ENCODE results near the gene BMS1. TPM values are rescaled to one million over a fixed set of nuclear protein-coding genes. Genes with fewer than 3 reads are reported as not detected.
A peak's percentile ranks its signal among the peaks of the same experiment; 100 is the strongest.

The BMS1 gene
- total and polyA plus RNA-seq, 2 of the 13 experiments (the other 11 are each of a cell fraction or from before 2014, with no cell fraction given): 3.9 to 25.2 TPM

GRCh38 chr10:42782446-42783180, at the start of gene BMS1 (continued):
- no peak for TF ChIP-seq KIAA2018 (CRISPR knock-in tag; IDR thresholded peaks at IDR 0.05; ENCODE audit: borderline replicate concordance)
- TF ChIP-seq ZNF768 (CRISPR knock-in tag; IDR thresholded peaks at IDR 0.05): peak; percentile 85
- 0 out of 2 replicates have a peak, but pooled peaks have one; percentile 24 for TF ChIP-seq ZBTB8A (CRISPR knock-in tag; IDR thresholded peaks at IDR 0.05; ENCODE audit: borderline replicate concordance, low read depth)
- peak; percentile 94 for TF ChIP-seq ZIK1 (CRISPR knock-in tag; IDR thresholded peaks at IDR 0.05; ENCODE audit: borderline replicate concordance, low read depth)
- TF ChIP-seq SMAD1 (CRISPR knock-in tag; IDR thresholded peaks at IDR 0.05; ENCODE audit: borderline replicate concordance, low read depth): peak; percentile 92
- peak; percentile 78; the same call in 1 of the 2 replicates for TF ChIP-seq SNAPC5 (CRISPR knock-in tag; IDR thresholded peaks at IDR 0.05; ENCODE audit: borderline replicate concordance)
- TF ChIP-seq UBTF (CRISPR knock-in tag; IDR thresholded peaks at IDR 0.05): peak; percentile 93
- peak; percentile 92; the same call in 1 of the 2 replicates for TF ChIP-seq NFKB2 (CRISPR knock-in tag; IDR thresholded peaks at IDR 0.05; ENCODE audit: borderline replicate concordance)
- TF ChIP-seq RELA (CRISPR knock-in tag; IDR thresholded peaks at IDR 0.05): peak; percentile 29; the same call in 1 of the 2 replicates
- peak; percentile 79 for TF ChIP-seq MED1 (CRISPR knock-in tag; IDR thresholded peaks at IDR 0.05)
- no peak for TF ChIP-seq IKZF1 (IDR thresholded peaks at IDR 0.05)
- TF ChIP-seq HIC2 (CRISPR knock-in tag; IDR thresholded peaks at IDR 0.05; ENCODE audit: low read depth): no peak
- peak; percentile 93; the same call in 1 of the 2 replicates for TF ChIP-seq ZNF547 (CRISPR knock-in tag; IDR thresholded peaks at IDR 0.05)
- TF ChIP-seq ZNF138 (CRISPR knock-in tag; IDR thresholded peaks at IDR 0.05; ENCODE audit: low read depth): peak; percentile 40; the same call in 1 of the 2 replicates
- TF ChIP-seq ZNF446 (CRISPR knock-in tag; IDR thresholded peaks at IDR 0.05): peak; percentile 52; the same call in 1 of the 2 replicates
- peak; percentile 96 for TF ChIP-seq POLR2AphosphoS5 (IDR thresholded peaks at IDR 0.05; ENCODE audit: low read depth, low read length)
- TF ChIP-seq BRD4 (CRISPR knock-in tag; IDR thresholded peaks at IDR 0.05): peak; percentile 93; the same call in 1 of the 2 replicates
